HG03025 (cell line): ENCODE measurements around the gene FBXO44.
"Not testable (repeated sequence)": the region's sequence is repeated elsewhere in the genome, so short reads cannot be mapped to it uniquely, and the experiment has no call there.

Experiments
- ATAC-seq: cut with Tn5 transposase; IDR thresholded peaks from one replicate; pipeline ENCODE4 v1.9.1; 2021; ENCODE audit warnings: mild to moderate bottlenecking, moderate library complexity; ENCODE audit not compliant: unreplicated experiment, low FRiP score

FBXO44 gene, protein sequence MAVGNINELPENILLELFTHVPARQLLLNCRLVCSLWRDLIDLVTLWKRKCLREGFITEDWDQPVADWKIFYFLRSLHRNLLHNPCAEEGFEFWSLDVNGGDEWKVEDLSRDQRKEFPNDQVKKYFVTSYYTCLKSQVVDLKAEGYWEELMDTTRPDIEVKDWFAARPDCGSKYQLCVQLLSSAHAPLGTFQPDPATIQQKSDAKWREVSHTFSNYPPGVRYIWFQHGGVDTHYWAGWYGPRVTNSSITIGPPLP

DNA sequence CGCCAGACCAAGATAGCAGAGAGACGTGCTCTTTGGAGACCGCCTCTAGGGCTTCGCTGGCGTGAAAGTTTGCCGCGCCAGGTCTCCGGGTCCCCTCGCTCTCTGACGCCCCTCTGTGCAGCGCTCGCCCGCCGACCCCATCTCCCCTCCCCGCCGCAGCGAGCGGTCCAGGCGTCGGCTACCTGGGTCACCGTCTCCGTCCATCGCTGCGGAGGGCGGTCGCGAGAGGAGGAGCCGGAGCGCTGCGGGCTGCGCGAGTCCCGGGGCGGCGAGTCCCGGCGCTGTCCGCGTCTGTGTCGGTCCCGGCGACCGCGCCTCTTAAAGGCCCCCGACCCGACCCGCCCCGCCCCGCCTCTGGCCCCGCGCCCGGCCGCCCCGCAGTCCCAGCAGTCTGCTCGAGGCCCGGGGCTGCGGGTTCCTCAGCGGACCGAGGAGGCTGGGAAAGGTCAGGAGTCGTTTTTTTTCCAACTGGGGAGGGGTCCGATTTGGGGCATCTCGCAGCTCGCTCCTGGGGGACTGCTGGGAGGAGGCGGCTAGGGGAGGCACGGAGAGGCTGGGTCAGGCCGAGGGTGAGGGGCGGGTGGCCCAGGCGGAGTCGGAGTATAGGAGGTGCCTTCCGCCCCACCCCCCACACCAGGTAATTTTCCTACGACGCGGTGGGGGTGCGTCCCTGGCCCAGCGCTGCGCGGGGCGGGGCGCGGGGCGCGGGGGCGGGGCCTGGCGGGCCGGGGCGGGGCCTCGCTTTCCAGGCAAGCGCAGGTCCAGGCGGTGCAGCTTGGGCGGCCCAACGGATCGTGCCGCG lies at the start of gene FBXO44, which contains the start of gene FBXO2:
Gene FBXO44, plus strand, starts transcription at position 741 of the 802 bp plus-strand sequence. CDS start 959 bp downstream, outside the sequence.
Gene FBXO2, minus strand, starts transcription at position 293 of the 802 bp plus-strand sequence. Its CDS starts 89 bp downstream, at position 204.
- peak; percentile 61 for ATAC-seq

DNA sequence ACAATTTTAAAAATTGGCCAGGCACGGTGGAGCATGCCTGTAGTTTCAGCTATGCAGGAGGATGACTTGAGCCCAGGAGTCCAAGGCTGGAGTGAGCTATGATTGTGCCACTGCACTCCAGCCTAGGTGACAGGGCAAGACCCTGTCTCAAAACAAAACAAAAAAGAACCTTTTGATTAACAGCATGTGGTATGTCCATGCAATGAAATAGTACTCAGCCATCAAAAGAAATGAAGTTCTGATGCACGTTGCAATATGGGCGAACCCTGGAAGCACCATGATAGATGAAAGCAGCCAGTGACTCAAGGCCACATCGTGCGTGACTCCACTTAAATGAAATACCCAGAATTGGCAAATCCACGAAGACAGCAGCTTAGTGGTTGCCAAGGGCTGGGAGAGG lies 47.9 kb upstream of the FBXO44 start:
- no peak for ATAC-seq

- not testable (repeated sequence) for ATAC-seq
Measured at GRCh38 chr1:11608596-11609130, 46.0 kb upstream of the FBXO44 start.

GRCh38 chr1:11609378-11609777 lies 45.3 kb upstream of the FBXO44 start:
- ATAC-seq: not testable (repeated sequence)

GRCh38 chr1:11610629-11611180 lies 44.0 kb upstream of the FBXO44 start:
- no peak for ATAC-seq

- no peak for ATAC-seq
Measured at GRCh38 chr1:11611638-11612327, 42.9 kb upstream of the FBXO44 start.

GRCh38 chr1:11613347-11613746 lies 41.3 kb upstream of the FBXO44 start:
- no peak for ATAC-seq

DNA sequence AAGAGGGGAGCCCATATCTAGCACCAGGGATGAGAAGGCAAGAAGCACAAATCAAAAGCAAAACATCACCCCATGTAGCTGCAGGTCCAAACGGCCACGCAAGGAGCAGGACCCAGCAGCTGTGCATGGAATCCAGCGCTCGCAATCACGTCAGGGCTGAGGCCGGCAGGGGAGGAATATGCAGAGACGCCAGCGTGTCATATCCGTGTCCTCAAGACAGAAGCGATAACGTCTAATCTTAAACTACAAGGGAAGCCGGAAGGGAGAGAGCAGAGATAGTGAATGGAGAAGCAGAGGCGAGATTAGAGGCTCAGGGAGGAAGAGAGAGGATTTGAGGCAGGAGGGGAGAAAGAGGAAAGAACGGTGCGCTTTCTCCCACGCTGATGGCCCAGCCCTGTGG lies 39.6 kb upstream of the FBXO44 start:
- ATAC-seq: no peak

DNA sequence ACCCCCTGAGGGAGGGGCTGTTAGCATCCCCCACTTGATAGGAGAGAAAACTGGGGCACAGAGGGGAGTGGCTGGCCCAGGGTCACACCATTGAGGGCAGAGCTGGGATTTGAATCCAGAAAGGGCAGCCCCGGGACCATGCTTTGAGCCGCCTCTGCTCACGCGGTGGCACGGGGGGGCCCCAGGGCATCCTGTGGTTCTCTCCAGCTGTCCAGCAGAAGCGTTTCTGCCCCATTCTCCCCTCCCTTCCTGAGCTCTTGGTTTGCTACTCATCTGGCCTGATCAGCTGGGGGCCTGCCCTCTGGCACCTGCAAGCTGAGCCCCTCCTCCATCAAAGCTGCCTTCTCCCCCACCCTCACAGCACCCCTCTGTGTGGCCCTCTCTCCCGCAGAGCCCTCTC lies 37.9 kb upstream of the FBXO44 start:
- ATAC-seq: no peak

GRCh38 chr1:11617314-11617713 lies 37.4 kb upstream of the FBXO44 start:
- no peak for ATAC-seq

GRCh38 chr1:11617741-11618140 lies 36.9 kb upstream of the FBXO44 start:
- ATAC-seq: no peak

DNA sequence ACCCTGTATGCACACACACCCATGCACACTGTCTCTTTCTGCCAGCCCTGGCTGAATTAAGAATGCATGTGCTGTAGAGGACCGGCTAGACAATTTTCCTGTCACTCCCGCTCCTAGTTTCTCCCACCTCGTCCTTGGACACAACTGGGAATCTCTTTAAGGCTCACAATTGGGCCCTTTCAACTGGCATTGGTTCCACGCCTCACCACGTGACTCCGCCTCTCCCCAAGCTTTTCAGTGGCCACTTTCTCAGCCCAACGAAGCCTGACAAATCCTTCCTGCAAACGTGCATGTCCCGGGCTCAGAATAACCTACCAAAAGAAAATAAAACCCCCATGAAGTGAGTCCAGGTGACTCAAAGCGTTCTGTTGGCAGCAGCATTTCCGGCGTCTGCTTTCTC lies 34.3 kb upstream of the FBXO44 start:
- no peak for ATAC-seq

DNA sequence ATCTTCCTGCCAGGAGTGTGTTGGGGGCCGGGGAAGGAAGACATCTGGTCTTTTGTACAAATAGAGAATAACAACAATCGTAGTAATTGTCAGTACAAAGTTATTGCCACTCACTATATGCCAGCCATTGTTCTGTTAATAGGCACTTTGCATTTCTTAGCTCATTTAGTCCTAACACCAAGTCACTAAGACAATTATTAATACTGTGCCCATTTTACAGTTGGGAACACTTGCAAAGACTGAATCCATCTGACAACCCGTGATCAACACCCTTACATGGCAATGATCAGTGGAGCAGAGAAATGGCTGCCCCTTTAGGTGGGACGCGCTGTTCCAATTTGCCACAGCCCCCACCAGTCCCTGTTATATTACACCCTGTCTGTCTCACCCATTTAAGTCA lies 33.8 kb upstream of the FBXO44 start:
- ATAC-seq: no peak

GRCh38 chr1:11622398-11622797 lies 32.3 kb upstream of the FBXO44 start:
- ATAC-seq: no peak

DNA sequence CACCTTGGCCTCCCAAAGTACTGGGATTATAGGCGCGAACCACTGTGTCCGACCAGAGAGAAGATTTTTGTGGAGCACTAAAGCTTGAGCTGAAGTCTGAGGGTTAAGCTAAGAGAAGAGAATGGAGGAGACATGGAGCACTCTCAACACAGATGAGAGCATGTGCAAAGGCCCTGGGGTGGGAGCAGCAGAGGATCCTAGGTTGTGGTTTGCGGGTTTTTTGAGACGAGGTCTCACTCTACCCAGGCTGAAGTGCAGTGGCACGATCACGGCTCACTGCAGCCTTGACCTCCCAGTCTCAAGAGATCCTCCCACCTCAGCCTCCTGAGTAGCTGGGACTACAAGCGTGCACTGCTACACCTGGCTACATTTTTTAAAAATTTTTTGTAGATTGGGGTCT lies 31.0 kb upstream of the FBXO44 start:
- no peak for ATAC-seq

DNA sequence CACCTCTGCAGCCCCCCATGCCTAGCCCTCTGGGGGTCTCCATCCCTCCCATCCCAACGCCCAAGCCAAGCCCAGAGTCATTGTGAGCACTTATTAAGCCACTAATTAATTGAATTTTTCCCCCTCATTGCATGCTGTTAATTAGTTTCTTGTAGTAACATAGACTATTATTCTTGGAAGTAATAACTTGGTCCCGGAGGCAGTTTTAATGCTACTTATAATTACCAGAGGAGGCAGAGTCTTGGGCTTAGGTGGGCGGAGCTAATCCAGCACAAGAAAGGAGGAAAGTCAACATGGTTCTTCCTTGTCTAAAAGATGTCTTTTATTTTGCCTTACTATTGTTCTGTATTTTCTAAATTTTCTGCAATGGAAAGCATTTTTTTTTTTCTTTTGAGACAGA lies 28.1 kb upstream of the FBXO44 start:
- ATAC-seq: no peak

DNA sequence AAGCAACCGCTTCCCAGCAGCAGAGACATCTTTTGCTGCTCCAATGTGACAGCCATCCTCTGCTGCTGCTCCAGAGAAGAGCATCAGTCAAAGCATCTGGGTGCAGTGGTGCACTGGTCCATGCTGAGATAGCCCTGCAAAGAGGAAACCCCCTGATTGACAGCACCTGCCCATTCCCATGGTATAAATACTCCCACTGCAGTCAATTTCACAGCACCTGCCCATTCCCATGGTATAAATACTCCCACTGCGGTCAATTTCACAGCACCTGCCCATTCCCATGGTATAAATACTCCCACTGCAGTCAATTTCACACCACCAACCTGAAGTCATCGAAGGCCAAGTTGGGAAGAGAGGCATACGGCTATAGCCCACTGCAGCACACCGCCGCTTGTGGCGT lies 25.9 kb upstream of the FBXO44 start:
- ATAC-seq: no peak

- ATAC-seq: no peak
Measured at GRCh38 chr1:11629184-11630016, 25.3 kb upstream of the FBXO44 start.

DNA sequence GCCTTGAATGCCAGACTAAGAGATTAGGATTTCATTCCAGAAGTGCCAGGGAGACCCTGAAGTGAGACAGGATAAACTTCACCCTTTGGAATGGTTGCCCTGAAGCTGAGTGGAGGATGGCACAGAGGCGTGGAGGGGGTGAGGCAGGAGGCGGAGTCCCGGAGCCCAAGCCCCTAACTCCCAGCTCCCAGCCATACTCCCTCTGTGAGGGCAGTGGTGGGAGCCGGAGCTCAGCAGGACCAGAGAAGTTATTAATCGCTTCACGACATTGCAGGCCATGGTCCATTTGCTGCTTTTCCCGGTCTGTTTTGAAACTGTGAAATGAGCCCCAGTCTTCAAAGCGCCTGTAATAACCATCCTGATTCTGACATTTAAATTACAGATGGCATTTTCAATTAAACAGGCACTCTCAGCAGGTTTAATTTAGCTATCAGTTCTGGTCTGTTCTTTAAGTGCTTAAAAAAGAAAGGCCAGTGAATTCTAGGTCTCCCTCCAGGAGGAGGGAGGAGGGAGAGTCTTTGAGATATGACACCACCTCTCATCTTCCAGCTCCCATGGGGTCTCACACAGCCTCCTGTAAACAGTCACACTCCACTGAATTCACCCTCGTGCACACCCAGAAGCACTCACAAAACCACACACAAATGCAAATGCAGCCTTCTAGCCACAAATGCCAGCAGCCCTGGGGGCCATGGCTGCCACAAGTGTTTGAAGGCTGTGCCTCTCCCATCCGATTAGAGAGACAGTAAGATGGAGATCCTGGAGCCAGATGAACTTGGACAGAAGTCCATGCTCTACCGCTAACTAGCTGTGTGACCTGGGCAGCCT lies 20.1 kb upstream of the FBXO44 start:
- no peak for ATAC-seq
